Epithelial cell of esophagus (primary cell): ENCODE data around the gene ANGPTL7.
"Not testable (repeated sequence)": the region's sequence is repeated elsewhere in the genome, so short reads cannot be mapped to it uniquely, and the experiment has no call there.

Experiments
- DNase-seq: peaks from one replicate; pipeline ENCODE4 v3.0.0; 2010; ENCODE audit warnings: low read depth
- H3K4me3 ChIP-seq: 2 replicates; pipeline ENCODE4 v1.5.1; 2011; ENCODE audit warnings: mild to moderate bottlenecking, low read length, control low read depth
- TF ChIP-seq, protein P1 (sequence below): IDR thresholded peaks from 2 replicates; pipeline ENCODE4 v1.5.1; 2011; ENCODE audit warnings: low read depth, mild to moderate bottlenecking, low read length, control low read depth, inconsistent platforms; ENCODE audit not compliant: insufficient read depth; ENCODE audit errors: missing control alignments

Gene ANGPTL7

DNA sequence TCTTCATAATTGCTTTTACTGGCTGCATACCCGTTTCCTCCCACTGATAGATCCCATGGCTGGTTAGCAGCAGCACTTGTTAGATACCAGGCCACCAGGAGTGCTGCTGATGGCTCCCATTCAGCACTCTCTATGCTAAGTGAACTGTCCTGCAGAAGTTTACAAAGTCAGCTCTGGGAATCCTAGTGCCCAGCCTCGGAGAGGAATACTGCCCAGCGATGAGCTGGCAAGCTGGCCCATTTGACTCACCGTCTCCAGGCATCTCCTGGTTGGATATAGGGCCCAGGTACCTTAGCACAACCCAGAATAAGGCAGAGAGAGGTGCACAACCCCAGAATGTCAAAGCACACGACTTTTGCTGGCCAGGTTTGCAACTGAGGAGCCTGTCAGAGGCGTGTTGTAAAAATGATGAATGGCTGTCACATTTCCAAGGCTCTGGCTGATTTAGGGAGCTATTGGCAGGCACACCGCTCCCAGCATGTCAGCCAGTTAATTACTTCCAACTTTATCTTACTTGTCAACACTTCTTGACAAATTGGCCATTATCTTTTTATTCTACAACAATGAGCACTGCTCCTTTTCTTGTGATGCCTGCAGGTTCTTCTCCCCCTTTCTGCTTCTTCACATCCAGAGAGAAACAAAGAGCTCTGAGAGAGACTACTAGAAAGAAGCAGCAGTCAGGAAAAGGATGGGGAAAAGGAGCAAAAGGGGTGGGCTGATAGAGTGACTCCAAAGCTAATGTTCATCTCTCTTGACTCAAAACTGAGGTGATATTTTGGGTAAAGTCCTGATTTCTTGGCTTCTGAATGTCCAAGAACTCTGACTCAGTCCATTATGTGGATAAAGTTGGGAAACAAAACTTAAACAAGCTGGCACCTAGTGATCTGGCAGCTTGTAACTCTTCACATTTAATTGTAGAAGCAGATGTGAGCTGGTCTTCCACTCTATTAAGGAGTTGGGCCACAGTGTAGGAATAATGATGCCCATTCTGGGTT, 10.8 kb upstream of the ANGPTL7 start:
- no peak overlapping the region for H3K4me3 ChIP-seq
- DNase-seq = no peak
- TF ChIP-seq, protein P1, sequence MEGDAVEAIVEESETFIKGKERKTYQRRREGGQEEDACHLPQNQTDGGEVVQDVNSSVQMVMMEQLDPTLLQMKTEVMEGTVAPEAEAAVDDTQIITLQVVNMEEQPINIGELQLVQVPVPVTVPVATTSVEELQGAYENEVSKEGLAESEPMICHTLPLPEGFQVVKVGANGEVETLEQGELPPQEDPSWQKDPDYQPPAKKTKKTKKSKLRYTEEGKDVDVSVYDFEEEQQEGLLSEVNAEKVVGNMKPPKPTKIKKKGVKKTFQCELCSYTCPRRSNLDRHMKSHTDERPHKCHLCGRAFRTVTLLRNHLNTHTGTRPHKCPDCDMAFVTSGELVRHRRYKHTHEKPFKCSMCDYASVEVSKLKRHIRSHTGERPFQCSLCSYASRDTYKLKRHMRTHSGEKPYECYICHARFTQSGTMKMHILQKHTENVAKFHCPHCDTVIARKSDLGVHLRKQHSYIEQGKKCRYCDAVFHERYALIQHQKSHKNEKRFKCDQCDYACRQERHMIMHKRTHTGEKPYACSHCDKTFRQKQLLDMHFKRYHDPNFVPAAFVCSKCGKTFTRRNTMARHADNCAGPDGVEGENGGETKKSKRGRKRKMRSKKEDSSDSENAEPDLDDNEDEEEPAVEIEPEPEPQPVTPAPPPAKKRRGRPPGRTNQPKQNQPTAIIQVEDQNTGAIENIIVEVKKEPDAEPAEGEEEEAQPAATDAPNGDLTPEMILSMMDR = no peak

DNA sequence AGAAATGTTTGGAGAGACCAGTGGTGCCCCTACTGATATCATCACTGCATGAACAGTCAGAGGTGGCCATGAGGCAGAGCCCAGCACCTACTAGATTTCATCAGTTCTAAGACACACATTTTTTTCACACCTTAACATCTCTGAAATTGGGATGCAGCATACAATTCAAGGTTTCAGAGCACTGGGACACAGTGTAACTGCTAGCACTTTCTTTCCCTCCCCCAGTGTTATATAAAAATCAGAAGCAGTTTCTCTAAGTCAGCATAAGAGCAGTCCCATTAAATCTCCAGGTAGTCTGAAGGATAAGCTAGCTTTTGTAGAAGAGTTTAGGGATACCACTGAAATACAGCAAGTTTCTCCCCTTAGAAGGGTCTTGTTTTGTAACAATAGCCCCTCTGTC, 10.0 kb upstream of the ANGPTL7 start:
- TF ChIP-seq, protein P1 = no peak
- no peak overlapping the region for H3K4me3 ChIP-seq
- no peak for DNase-seq

DNA sequence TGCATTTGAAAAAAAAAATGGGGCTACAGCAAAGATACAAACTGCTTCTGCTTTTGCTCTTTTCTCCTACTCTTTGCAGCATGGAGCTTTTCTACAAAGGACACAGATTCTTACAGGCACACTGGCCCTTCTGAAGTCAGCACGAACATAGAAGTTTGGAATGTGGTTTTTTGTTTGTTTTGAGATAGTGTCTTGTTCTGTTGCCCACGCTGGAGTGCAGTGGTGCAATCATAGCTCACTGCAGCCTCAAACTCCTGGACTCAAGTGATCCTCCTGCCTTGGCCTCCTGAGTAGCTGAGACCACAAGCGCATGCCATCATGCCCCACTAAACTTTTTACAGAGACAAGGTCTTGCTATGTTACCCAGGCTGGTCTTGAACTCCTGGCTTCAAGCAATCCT, 9.4 kb upstream of the ANGPTL7 start:
- DNase-seq, H3K4me3 ChIP-seq: not testable (repeated sequence)

DNA sequence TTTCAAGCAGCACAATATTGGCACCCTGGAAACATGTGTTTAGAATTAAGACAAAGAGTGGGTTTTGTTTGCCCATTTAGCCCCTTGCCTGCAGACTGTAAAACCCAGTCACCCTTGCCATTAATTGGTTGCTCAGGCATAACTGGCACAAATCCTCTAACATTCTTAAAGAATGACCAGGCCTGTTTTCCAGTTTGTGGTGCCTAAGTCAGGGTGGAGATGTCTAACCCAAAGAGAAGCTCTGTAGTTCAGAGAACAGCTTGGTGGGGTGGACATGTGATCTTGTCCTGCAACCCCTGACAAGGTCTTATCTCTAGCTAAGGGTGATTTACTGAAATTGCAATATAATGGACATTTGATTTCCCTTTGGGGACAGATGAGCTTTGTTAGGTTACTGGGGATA, 8.8 kb upstream of the ANGPTL7 start:
- no peak for DNase-seq
- TF ChIP-seq, protein P1 = no peak
- H3K4me3 ChIP-seq = no peak overlapping the region

DNA sequence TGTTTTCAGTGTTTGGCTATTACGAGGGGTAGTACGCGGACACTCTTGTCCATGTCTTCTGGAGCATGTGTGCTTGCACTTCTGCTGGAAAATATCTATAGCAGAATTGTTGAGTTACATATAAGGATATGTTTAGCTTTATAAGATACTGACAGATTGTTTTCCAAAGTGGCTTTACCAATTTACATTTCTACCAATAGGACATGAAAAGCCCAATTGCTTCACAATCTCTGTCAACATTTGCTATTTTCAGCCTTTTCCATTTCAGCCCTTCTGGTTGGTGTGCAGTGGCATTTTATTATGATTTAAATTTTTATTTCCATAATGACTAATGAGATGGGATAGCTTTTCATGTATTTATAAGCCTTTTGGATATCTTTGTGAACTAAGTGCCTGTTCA, 6.3 kb upstream of the ANGPTL7 start:
- H3K4me3 ChIP-seq = no peak overlapping the region
- no peak for DNase-seq
- TF ChIP-seq, protein P1 = no peak

DNA sequence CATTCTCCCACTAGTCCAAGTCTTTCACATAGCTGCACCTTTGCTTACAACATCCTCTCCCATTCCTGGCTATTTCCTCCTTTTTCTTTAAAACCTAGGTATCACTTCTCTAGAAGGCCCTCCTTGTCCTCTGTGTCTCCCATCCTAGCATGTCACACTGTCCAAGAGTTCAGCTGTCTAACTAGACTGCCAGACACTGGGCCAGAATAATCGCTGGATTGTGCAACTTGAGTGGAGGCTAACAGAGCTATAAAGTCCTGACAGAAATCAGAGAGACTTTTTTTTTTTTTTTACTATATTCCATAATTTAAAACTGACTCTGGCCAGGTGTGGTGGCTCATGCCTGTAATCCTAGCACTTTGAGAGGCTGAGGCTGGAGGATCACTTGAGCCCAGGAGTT, 4.2 kb upstream of the ANGPTL7 start:
- no peak for DNase-seq
- no peak overlapping the region for H3K4me3 ChIP-seq
- TF ChIP-seq, protein P1 = no peak

DNA sequence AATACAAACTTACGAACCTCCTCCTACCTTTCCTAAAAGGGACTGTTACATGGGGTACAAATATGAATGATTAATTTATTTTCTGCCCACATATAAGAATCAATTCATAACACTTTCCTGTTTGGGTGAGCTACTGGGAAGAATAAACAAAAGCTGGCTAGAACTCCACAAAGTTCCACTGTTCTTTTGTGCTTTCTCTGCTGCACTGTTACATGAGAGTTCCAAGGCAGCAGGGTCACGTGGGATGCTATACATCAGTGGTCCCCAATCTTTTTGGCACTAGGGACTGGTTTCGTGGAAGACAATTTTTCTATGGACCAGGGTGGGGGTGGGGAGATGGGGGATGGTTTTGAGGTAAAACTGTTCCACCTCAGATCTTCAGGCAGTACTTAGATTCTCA, 2.2 kb upstream of the ANGPTL7 start:
- TF ChIP-seq, protein P1 = no peak

More for the DNA sequence above, 2.2 kb upstream of the ANGPTL7 start:
- DNase-seq = no peak
- H3K4me3 ChIP-seq = no peak overlapping the region
